Measurements from ENCODE around the gene FBLL1. TPM values are rescaled to one million over a fixed set of nuclear protein-coding genes. Genes with fewer than 3 reads are reported as not detected.

FBLL1 gene
- total and polyA plus RNA-seq, 2 donors (not counting 3 experiments of a cell fraction or from before 2014, with no cell fraction given) = 0.44 to 2.5 TPM

DNA sequence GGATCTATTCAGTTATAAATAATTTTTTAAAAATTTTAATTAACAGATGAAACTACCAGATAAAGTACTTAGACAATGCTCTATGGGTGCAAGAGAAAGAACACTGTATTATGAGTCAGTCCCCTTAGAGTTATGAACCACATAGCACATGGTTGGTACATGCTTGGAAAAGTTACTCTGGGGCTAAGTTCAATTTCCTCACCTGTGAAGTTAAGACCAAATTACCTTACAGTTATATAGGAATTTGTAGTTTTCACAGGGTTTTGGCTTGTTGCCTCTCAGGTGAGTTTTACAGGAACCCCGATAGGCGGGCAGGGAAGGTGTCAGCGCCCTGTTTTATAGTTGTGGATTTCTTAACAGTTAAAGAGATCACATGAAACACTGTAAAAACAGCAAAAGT lies 48.9 kb downstream of the FBLL1 start:
- Histone ChIP-seq H3K9me3 (replicated peaks; ENCODE audit: control insufficient read depth, insufficient read depth, low read length) (no peaks in the 10 kb centered on the region), H3K4me3 (replicated peaks in 1 of 3; ENCODE audit: insufficient read depth in 1 of 3, low read depth in 1 of 3, low read length in 3 of 3) (peak overlapping the region; percentile 80 to 100 (median 100)), H3K27me3 (ENCODE audit: control insufficient read depth in 2 of 2, insufficient read depth in 2 of 2, low read length in 2 of 2) (no peaks in the 10 kb centered on the region), H3K27ac (ENCODE audit: insufficient read depth, low read depth, low read length) (peak overlapping the region; percentile 92), H3K36me3 (ENCODE audit: control insufficient read depth in 2 of 2, extremely low read depth in 1 of 2, insufficient read depth in 2 of 2, low read length in 2 of 2) (no peaks in the 10 kb centered on the region), H3K9me1 (replicated peaks; ENCODE audit: control insufficient read depth, extremely low read depth, insufficient read depth, low read length) (no peaks in the 10 kb centered on the region), H3K4me1 (ENCODE audit: control insufficient read depth, extremely low read depth, insufficient read depth, low read length) (peaks cover 24% of the 10 kb centered on the region), H4K20me1 (replicated peaks; ENCODE audit: control insufficient read depth, extremely low read depth, insufficient read depth, low read length) (peaks cover 6% of the 10 kb centered on the region), H3K9ac (replicated peaks; ENCODE audit: extremely low read depth, insufficient read depth, low read length) (peak overlapping the region; percentile 97), H2AFZ (ENCODE audit: low read depth, low read length) (no peak overlapping the region), H3K4me2 (ENCODE audit: insufficient read depth, low read length) (peak overlapping the region; percentile 100), H3K79me2 (ENCODE audit: control insufficient read depth, insufficient read depth, low read length) (peaks cover 56% of the 10 kb centered on the region)
- peak; percentile 67 for FAIRE-seq
- BruUV-seq (replicated peaks) = no TSS peak
- dilution Hi-C loops (cut with MboI; ENCODE audit: extremely low pct_ligation_motif_present, low sequenced_read_pairs) = no loop called here
- DNase-seq (ENCODE audit: low read depth, low spot score) = peak; percentile 28
- POLR2A ChIA-PET = no interaction called here
- CTCF ChIA-PET = no interaction called here
- TF ChIP-seq EZH2 (IDR thresholded peaks at IDR 0.05; ENCODE audit: borderline replicate concordance, low read depth, low read length, severe bottlenecking) (no peak), POLR2AphosphoS5 (IDR thresholded peaks at IDR 0.05; ENCODE audit: insufficient read depth, low read depth, low read length) (no peak), JUN (IDR thresholded peaks at IDR 0.05; ENCODE audit: borderline replicate concordance, insufficient read depth, insufficient read length, low read depth) (no peak), POLR2A (IDR thresholded peaks at IDR 0.05; ENCODE audit: low read depth, low read length) (no peak), FOS (IDR thresholded peaks at IDR 0.05; ENCODE audit: borderline replicate concordance, insufficient read depth, low read length) (no peak)
- TF ChIP-seq, protein P1, sequence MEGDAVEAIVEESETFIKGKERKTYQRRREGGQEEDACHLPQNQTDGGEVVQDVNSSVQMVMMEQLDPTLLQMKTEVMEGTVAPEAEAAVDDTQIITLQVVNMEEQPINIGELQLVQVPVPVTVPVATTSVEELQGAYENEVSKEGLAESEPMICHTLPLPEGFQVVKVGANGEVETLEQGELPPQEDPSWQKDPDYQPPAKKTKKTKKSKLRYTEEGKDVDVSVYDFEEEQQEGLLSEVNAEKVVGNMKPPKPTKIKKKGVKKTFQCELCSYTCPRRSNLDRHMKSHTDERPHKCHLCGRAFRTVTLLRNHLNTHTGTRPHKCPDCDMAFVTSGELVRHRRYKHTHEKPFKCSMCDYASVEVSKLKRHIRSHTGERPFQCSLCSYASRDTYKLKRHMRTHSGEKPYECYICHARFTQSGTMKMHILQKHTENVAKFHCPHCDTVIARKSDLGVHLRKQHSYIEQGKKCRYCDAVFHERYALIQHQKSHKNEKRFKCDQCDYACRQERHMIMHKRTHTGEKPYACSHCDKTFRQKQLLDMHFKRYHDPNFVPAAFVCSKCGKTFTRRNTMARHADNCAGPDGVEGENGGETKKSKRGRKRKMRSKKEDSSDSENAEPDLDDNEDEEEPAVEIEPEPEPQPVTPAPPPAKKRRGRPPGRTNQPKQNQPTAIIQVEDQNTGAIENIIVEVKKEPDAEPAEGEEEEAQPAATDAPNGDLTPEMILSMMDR (IDR thresholded peaks at IDR 0.05; ENCODE audit: extremely low read depth in 1 of 2, insufficient read depth in 1 of 2, low read depth in 1 of 2, low read length in 2 of 2) = no peak
- intact Hi-C loops (cut with micrococcal nuclease) = loop anchor here (2.0 to 5.0 kb wide), 3 partner anchors 773 to 1394 kb away; no protein-coding TSS in a partner anchor
